LoVo (cell line): ENCODE measurements around the gene ELAVL3.
"Not testable (repeated sequence)": the region's sequence is repeated elsewhere in the genome, so short reads cannot be mapped to it uniquely, and the experiment has no call there.

Experiments
- DNase-seq: peaks from one replicate; pipeline ENCODE4 v3.0.0-alpha.2; 2016; ENCODE audit warnings: low spot score

The ELAVL3 gene

DNA sequence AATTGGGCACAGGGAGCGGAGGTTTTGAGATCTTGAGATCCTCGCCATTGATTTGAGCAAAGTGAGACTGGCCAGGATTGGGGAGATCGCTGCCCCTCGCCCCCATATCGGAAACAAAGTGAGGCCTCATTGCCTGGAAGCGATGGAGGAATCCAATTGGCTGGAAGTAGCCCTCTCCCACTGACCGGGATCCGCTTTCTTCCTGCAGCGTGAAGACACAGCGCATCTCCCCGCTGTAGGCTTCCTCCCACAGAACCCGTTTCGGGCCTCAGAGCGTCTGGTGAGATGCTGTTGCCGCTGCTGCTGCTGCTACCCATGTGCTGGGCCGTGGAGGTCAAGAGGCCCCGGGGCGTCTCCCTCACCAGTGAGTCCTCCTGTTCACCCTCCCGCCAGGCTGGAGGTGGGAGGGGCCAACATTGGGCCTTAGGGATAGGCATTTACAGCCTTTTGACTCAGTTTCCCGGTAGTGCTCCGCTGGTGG lies 45.0 kb downstream of the ELAVL3 start:
- DNase-seq, result no peak

DNA sequence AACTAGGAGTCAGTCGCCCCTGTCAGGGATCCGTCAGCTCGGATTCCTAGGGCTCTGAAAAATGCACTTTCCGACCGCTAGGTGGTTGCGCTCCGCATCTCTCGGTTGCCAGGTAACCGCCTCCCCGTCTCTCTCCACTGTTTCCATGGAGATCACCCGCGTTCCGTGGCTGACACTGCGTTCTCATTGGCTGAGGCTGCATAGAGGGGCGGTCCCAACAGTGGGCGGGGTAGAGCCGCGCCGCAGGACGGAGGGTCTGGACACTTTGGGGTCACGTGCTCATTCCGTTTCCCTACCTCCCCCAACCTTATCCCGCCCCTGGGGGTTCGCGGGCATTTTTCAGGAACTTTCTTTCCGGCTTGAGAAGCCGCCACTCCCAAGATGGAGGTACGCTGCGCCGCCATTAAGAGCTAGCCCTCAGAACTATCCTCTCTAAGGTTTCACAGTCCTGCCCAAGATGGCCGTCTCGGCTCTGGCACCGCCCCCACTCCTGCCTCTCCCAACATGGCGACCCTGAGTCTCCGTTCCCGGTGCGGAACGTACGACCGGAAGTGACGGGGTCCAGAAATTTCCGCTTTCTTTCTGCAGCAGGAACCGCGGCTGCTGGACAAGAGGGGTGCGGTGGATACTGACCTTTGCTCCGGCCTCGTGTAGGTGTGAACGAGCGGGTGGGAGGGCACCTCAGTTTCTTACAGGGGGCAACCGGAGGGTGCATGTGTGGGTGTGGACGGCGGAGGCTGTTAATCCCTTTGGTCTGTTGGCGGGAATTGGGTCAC lies 45.6 kb downstream of the ELAVL3 start, which contains the start of the genes ODAD3 and PRKCSH:
Gene ODAD3 (minus strand): TSS at position 65 of the 776 bp plus-strand sequence. CDS start 105 bp downstream, outside the sequence.
Gene PRKCSH (plus strand): TSS at position 579 of the 776 bp plus-strand sequence. CDS start 483 bp downstream, outside the sequence.
- DNase-seq, result peak; percentile 99

DNA sequence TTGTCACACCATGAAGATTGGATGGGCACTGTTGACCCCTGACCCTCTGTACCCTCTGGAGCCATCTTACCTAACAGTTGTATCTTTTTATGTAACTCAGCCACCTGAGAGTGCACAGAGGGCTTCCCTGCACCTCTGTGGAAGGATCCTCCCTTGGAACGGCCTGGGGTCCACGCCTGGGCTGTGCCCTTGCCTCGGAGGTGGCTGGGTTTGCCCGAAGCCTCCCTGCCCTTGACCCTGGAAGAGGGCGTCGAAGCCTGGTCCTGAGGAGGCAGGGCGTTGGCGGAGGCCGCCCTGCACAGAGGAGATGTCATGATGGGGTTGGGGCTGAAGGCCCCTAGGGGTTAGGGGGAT lies 46.2 kb downstream of the ELAVL3 start:
- no peak for DNase-seq

DNA sequence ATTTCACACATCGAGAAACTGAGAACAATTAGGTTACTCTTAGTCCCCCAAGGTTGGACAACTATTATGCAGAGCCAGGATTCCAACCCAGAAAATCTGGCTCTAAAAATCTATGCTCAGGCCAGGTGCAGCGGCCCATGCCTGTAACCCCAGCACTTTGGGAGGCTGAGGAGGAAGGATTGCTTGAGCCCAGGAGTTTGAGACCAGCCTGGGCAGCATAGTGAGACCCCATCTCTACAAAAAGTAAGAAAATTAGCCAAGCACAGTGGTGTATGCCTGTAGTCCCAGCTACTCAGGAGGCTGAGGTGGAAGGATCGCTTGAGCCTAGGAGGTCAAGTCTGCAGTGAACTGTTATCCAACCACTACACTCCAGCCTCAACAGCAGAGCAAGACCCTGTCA lies 47.3 kb downstream of the ELAVL3 start:
- not testable (repeated sequence) for DNase-seq

DNA sequence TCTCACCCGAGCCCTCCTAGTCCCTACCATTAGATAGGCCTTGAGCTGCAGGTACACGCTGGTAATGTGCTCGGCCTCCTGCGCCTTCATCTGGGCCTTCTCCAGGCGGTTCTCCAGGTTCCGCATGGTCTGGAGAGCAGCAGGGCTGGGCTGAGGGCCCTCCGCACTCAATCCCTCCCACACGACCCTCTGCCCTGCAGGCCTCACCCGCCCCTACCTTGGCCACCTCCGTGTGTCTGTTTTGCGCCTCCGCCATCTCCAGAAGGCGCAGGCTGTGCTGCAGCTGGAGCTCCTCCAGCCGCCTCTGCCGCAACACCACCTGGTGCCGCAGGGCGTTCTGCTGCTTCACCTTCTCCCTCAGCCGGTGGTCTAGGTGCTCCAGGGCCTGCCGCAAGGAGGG lies 54.2 kb downstream of the ELAVL3 start:
- DNase-seq, result no peak

DNA sequence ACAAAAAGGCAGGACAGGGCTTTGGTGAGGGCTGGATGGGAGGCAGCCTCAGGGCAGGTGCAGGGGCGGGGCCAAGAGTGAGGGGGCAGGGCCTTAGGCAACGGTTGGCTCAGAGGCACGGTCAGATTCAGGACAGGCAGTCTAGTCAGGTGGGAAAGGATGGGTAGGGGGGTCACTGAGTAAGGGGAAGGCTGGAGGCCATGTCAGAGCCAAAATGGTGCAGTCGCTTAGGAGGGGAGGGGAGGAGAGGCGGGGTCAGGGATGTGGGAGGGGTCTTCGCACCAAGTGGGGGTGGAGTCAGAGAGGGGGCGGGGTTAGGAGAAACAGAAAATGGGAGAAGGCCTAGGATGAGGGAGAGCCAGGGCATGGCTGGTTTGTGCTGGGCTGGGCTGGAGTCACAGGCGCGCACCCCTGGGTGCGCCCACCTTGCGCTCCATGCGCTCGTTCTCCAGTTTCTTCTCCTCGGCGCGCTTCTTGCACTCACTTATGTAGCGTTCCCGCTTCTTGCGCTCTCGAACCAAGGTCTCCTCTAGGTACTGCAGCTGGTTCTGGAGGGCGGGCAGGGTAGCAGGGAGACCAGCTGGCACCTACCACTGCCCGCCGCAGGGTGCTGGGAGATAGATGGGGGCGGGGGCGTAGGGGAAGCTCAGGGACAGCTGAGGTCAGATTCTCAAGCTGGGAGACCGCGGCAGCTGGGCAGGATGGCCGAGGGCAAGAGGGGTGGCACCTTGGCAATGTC lies 55.0 kb downstream of the ELAVL3 start:
- DNase-seq, result no peak

DNA sequence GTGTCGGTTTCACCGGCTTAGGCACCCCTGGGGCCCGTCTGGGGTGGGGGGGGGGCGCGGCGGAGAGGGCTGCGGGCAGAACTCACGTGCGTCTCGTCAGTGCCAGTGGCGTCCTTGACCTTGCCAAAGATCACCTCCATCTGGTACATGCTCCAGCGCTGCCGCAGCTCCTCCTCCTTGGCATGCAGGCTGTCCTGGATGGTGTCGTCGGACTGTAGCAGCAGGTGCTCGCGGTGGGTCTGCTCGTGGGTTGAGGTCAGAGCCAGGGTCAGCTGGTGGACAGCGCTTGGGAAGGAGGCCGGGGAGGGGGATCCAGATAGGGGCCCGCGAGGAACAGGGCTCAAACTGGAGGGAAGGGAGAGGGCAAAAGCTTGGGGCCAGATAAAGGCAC lies 57.1 kb downstream of the ELAVL3 start:
- DNase-seq, result no peak

DNA sequence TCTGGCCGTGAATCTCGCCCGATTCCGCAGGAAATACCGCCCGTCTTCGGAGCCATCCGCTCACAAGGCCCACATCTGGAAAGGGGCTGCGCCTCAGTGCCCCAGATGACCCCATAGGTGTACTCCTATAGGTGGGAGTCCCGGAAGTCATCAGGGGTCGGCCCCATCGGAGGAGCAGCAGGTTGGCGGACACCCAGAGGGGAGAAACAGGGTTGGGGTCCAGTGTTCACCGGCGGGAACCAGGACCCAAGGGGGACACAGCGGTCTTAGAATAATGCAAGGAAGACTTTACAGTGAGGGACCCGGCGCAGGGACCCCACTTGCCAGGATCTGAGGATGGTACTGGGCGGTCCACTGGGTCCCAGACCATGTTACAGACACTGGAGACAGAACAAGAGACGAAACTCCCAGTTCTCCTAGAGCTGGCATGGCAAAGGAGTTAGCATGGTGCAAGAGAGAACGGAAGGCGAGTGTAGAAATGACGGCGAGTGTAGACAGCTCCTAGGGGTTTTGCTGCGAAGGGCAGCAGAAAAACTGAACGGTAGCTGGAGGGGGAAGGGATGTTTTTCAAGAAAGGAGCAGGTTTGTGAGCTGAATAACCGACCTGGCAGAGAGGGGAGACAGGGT lies 57.6 kb downstream of the ELAVL3 start:
- DNase-seq, result no peak

DNA sequence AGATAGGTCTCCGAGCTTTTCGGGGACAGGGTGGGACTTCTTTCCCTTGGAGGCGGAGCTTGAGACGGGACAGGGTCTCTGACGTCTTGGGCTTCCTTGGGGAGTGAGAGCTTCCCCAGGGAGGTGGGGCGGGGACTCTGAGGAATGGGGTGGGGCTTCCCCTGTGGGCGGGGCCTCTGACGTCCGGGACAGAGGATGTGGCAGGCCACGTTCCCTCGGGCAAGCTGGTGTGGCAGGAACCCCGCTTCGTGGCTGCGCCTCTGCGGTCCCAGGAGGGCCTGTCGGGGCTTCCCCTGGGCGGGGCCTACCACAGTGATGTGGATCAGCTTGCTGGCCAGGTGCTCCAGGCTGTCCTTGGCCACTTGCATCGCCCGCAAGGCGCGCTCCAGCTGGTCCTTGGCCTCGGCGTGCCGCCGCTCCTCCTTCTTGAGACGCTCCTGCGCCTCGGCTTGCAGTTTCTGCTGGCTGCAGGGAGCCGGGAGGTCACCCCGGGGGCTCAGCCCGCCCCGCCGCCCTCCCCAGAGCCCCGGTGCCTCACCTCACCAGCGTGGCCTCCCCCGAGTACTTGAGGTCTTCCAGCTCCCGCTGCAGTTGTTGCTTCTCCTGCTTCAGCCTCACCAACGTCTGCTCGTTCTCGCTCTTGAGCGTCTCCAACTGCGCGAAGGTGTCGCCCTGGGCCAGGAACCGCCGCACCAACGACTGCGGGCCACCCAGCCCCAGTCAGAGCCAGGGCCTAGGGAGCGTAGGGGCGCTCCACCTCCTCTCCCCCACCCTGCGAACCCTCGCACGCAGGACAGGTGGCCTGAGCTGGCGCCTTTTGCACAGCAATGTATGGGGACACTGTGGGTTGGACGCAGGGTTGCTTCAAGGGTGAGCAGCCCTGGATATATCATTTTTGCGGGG lies 58.4 kb downstream of the ELAVL3 start:
- DNase-seq, result no peak

DNA sequence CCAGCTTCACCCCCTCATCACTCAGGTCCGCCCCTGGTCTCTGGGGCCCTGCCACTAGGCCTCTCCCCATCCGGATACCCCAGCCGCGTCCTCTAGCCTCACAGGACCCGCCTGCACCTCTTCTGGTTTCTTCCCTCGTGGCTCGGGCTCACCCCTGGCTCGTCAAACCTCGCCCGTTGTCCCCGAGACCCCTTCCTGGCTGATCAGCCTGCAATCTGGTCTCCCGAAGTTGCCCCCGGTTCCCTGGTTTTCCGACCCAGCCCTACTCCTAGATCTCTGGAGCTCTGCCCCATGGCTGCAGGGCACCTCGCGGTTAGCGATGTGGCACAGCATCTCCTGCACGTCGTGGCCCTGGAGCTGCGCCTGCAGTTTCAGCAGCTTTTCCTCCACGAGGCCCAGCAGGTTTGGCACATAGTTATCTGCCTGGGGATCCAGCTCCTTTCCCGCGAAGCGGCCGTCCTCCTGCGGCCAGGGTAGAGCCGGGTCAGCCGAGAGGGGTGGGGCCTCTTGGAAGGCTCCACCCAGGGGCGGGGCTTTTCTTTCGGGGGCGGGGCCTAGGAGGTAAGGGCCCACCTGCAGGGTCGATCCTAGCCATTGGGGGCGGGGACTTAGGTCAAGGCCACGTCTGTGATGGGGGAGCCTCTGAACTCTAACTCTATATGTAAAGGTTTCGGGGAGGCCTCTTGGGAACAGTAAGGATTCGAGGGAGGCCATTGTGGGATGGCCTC lies 59.3 kb downstream of the ELAVL3 start:
- no peak for DNase-seq

DNA sequence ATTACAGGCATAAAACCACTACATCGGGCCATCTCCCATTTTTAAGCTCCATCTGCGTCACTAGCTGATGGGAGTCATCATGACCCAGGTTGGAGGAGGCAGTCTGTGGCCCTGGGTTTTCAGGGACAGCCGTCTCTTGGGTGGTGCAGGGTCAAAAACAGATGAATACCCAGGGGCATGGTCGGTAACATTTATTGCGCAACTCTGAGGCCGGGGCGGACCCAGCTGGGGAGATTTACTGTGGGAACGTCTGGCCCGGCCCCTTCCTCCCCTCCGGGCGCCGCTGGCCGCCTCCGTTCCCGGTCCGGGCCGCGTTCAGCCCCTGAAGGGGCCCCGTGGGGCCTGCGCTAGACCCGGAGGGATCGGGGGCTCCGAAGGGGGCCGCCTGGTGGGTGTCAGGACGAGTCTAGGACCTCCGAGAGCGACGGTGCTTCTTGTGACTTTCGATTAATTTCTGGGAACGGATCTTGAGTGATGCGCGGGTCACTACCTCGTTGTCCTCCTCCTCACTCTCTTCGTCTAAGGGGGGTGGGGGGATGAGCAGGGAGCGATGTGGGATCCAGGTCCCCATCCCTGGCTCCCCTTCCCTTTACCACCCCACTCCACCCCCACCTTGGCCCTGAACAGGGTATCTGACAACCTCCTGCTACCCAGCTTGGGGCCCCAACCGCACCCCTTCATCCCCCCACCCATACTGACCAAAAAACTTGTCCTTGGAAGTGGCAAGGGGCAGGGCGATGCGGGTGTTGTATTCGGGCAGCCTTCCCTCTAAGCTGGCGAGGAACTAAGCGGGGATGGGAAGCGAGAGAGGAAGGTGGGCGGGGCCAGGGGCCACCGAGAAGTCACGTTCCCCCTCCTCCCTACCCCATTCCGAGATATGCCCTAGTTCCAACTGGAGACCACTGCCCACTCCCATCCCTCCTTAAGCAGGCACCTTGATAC lies 60.1 kb downstream of the ELAVL3 start:
- DNase-seq, result no peak

DNA sequence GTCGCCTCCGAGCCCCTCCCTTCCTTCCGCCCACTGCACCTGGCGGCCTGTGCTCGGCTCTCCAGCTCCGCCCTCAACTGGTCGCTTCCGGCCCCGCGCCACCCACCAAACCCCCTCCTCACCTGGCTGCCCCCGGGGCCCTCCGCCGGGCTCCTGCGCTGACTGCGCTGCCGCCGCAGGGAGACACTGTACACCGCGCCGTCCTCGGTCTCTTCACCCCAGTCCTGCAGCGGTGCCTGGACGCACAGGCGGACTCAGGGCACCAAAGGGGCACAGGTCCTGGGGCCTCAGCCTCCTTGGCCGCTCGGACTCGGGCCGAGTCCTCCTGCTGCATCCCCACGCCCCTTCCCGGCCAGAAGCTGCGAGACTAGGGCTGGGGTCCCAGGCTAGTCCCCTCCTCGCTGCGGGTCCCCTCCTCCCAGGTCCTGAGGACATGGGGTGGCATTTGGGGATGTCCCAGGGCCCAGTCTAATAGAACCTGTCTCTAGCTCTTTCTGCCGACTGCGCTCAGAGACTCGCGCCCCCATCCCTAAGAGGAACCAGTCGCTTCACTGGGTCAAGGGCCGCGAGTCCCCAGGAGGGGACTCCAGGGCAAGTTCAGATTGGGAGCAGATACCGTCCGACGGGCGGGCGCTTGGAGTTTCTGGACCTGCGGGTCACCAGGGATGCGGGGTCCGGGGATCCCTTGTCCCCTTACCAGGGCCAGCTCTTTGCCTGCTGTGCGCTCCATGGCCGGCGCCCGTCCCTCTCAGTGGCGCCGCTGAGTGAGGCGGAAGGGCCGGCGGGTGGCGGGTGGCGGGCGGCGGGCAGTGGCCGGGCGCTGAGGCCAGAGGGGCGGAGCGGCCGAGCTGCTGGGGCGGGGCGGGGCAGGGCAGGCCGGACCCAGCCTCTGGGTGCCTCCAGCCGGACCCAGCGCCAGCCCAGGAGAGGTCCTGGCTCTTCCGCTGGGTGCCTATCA lies 62.0 kb downstream of the ELAVL3 start, which contains the start of gene RGL3:
Gene RGL3 (minus strand): TSS at position 766 of the 958 bp plus-strand sequence. CDS start 36 bp downstream, at position 730.
- DNase-seq, result peak; percentile 26

DNA sequence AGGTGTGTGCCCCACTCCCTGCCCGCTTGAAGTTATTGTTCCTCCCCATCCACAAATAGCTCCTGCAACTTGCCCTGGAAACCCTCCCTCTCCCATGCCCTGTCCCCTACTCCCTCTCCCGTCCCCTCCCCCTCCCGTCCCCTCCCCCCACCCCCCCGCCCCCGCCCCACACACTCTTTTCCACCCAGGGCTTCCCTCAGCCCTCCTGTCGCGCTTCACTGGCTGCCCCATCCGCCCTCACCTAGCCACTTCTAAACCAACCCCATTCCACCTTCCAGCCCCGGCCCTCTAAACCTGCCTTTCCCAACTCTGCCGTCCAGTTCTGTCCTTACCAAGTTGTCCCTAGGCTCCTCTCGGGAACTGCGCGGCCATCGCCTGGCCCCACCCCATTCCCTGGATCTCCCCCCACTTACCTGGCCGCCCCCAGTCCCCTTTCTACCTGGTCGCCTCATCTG lies 62.7 kb downstream of the ELAVL3 start:
- DNase-seq, result no peak

DNA sequence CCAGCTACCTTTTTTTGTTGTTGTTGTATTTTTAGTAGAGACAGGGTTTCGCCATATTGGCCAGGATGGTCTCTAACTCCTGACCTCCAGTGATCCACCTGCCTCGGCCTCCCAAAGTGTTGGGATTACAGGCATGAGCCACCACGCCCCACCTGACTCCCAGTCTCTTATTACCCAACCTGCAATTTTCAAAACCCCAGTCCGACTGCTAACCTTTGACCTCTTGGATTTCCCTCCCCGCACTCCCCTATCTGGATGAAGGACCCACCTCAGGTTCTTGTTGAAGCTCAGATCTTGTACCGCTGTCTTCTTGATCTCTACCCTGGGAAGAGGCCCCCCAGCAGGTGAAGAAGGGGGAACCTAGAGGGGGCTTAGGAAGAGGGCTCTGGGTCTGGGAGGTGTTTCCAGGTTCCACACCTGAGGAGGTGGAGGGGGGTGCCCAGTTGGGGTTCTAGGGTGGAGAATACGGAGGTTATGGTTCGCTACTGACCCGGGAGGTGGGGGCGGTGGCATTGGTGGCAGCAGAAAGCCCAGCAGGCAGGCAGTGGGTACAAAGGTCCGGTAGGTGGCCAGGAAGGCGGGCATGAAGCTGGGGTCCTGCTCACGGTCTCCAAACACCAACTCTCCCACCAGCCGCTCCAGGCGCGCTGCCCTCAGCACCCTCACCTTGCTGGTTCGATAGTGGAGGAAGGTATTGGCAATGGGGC lies 64.3 kb downstream of the ELAVL3 start:
- no peak for DNase-seq

DNA sequence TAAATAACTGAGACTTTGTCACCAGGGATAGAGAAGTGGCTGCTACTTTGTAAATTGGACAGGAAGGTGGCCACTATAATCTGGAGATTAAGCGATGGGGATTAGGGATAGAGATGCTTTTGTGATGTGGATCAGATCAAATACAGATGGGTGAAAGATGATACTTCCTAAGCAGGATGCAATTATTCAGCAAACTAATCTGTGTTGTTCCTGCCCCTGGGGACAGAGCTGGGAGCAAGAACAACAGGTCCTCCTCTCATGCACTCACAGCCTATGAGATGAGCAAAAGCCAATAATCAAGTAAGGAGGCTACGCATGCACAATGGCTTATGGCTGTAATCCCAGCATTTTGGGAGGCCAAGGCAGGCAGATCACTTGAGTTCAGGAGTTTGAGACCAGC lies 66.3 kb downstream of the ELAVL3 start:
- no peak for DNase-seq

DNA sequence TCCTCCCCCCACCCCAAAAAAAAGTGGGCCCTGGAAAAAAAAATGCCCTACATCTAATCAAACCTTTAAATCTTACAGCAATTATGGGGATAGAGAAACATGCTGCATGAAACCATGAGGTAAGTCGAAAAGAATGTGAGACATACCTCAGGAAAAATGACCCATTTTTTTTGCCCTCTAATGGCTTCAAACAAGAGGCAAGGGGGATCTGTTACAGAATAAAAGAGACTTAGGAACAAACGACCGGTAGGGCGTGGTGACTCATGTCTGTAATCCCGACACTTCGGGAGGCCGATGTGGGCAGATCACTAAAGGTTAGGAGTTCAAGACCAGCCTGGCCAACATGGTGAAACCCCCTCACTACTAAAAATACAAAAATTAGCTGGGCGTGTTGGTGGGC lies 70.2 kb downstream of the ELAVL3 start:
- no peak for DNase-seq

DNA sequence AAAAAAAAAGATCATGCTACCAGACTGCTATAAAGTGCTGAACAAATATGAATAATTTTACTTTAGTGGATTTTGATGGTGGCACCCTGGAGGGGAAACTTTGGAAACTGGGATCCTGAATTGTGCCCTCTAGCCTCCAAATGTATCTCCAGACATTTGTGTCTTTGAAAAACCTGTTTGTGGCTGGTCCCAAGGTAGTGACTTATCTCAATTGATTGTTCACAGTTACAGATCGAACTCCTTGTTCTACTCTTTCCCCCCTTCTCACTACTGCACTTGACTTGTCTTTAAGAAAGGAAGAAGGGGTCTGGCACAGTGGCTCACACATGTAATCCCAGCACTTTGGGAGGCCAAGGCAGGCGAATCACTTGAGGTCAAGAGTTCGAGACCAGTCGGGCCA lies 72.3 kb downstream of the ELAVL3 start:
- no peak for DNase-seq
